ENCODE results near the gene B3GAT2. TPM values are rescaled to one million over a fixed set of nuclear protein-coding genes. Genes with fewer than 3 reads are reported as not detected.

B3GAT2 gene
- total and polyA plus RNA-seq, 12 donors = under 0.01 to 0.14 (median 0.03) TPM; not detected in 6

- H3K27me3 ChIP-seq = no peaks in the 10 kb centered on the region
- peaks cover 0 to 13% of the 10 kb centered on the region in 2 donors for H3K4me1 ChIP-seq (replicated peaks in 1 of 2)
- intact Hi-C loops (cut with DNase I) = no loop called here
- no peak overlapping the region for H3K27ac ChIP-seq
- no peaks in the 10 kb centered on the region for H3K9me3 ChIP-seq (replicated peaks in 1 of 3)
- TF ChIP-seq POLR2A (IDR thresholded peaks at IDR 0.05) (no peak), CTCF (IDR thresholded peaks at IDR 0.05) (no peak)
- DNase-seq = no peak
- 25 to 50% (median 45%) methylated on average over 2 of the region's 2 CpGs for WGBS, 4 donors
- no peak overlapping the region for H3K4me3 ChIP-seq
- no peaks in the 10 kb centered on the region for H3K36me3 ChIP-seq (replicated peaks in 1 of 2)
Observed at GRCh38 chr6:70838907-70839285, 118.0 kb downstream of the B3GAT2 start.

- TF ChIP-seq CTCF (IDR thresholded peaks at IDR 0.05) (no peak), POLR2A (IDR thresholded peaks at IDR 0.05) (no peak)
- H3K4me1 ChIP-seq (replicated peaks in 1 of 2) = peaks cover 0 to 13% of the 10 kb centered on the region in 2 donors
- intact Hi-C loops (cut with DNase I) = no loop called here
- H3K27me3 ChIP-seq = no peaks in the 10 kb centered on the region
- no peak overlapping the region for H3K27ac ChIP-seq
- no peaks in the 10 kb centered on the region for H3K36me3 ChIP-seq (replicated peaks in 1 of 2)
- no peak overlapping the region for H3K4me3 ChIP-seq
- no peak for DNase-seq
- 28 to 47% (median 36%) methylated on average over 2 of the region's 2 CpGs for WGBS, 4 donors
- no peaks in the 10 kb centered on the region for H3K9me3 ChIP-seq (replicated peaks in 1 of 3)
Observed at GRCh38 chr6:70834520-70834919, 122.3 kb downstream of the B3GAT2 start.

- no peak for DNase-seq
- H3K9me3 ChIP-seq (replicated peaks in 1 of 3) = no peaks in the 10 kb centered on the region
- 98 to 100% (median 98%) methylated on average over 3 of the region's 3 CpGs for WGBS, 4 donors
- no peak overlapping the region for H3K27ac ChIP-seq
- H3K4me3 ChIP-seq = no peak overlapping the region
- no peak for TF ChIP-seq POLR2A (IDR thresholded peaks at IDR 0.05)
- TF ChIP-seq CTCF (IDR thresholded peaks at IDR 0.05) = no peak
- H3K27me3 ChIP-seq = no peaks in the 10 kb centered on the region
- H3K36me3 ChIP-seq (replicated peaks in 1 of 2) = no peaks in the 10 kb centered on the region
- intact Hi-C loops (cut with DNase I) = no loop called here
- peaks cover 0 to 6% of the 10 kb centered on the region in 2 donors for H3K4me1 ChIP-seq (replicated peaks in 1 of 2)
Observed at GRCh38 chr6:70831427-70831826, 125.4 kb downstream of the B3GAT2 start.

DNA sequence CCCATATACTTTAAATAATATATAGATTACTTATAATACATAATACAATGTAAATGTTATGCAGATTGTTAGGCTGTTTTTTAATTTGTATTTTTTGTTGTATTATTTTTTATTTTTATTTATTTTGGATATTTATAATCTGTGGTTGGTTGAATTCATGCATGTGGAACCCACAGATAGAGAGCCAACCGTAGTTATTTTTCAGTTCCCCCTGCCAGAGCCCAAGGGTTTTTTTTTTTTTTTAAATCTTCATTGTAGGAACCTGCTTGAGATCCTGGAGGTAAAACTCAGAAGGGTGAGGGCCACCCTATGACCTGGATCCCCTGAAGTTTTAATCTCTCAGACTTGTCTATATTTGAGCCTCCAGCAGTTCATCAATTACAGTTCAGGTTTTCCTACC is 133.2 kb downstream of the B3GAT2 start:
- H3K27me3 ChIP-seq = no peaks in the 10 kb centered on the region
- no peak overlapping the region for H3K4me3 ChIP-seq
- intact Hi-C loops (cut with DNase I) = no loop called here
- no peaks in the 10 kb centered on the region for H3K4me1 ChIP-seq (replicated peaks in 1 of 2)
- WGBS, 4 donors = 76 to 95% (median 92%) methylated on average over 1 of the region's 1 CpG
- H3K9me3 ChIP-seq (replicated peaks in 1 of 3) = no peaks in the 10 kb centered on the region
- H3K27ac ChIP-seq = no peak overlapping the region
- DNase-seq = no peak
- TF ChIP-seq CTCF (IDR thresholded peaks at IDR 0.05) (no peak), POLR2A (IDR thresholded peaks at IDR 0.05) (no peak)
- H3K36me3 ChIP-seq (replicated peaks in 1 of 2) = no peaks in the 10 kb centered on the region

Measured in adrenal gland (tissue), 12 donors.